GM12865 (cell line): ENCODE data around the gene GSN.
"Not testable (repeated sequence)": the region's sequence is repeated elsewhere in the genome, so short reads cannot be mapped to it uniquely, and the experiment has no call there.

Experiments
- DNase-seq: peaks from one replicate; pipeline ENCODE4 v3.0.0; 2010; ENCODE audit warnings: low read depth
- H3K4me3 ChIP-seq: 2 replicates; pipeline ENCODE4 v1.5.1; 2011; ENCODE audit warnings: mild to moderate bottlenecking, low read depth, low read length, control low read depth
- TF ChIP-seq, protein P1 (sequence below): IDR thresholded peaks from 2 replicates; pipeline ENCODE4 v1.5.1; 2011; ENCODE audit warnings: low read length, control low read depth, low read depth, inconsistent platforms; ENCODE audit not compliant: insufficient read depth; ENCODE audit errors: missing control alignments

Gene GSN

DNA sequence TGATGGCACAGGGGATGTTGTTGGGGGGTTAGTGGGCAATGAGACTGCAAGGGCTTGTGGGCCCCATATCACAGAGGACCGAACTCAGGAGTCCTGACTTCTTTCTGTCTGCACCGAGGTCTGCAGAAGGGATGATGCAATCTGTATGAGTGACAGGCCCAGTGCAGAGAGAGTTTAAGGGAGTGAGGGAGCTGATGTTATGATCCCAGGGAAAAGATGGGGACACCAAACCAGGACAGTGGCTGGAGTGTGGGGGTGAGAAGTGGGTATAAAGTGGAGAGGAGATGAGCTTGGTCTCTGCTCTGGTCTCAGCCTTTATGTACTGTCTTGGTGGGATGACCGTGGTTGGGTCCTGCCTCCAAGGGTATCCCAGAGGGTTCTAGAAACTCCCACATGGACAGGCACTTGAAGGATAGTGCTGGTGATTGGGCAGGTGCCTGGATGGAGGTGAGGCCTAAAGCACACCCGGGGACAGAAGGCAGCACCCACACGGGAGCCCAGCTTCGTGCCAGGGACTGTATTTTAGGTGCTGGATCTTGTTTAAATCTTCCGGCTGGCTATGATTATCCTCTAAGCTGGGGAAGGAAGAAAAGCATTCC lies 21.9 kb downstream of the GSN start:
- H3K4me3 ChIP-seq, result no peak overlapping the region
- TF ChIP-seq, protein P1, sequence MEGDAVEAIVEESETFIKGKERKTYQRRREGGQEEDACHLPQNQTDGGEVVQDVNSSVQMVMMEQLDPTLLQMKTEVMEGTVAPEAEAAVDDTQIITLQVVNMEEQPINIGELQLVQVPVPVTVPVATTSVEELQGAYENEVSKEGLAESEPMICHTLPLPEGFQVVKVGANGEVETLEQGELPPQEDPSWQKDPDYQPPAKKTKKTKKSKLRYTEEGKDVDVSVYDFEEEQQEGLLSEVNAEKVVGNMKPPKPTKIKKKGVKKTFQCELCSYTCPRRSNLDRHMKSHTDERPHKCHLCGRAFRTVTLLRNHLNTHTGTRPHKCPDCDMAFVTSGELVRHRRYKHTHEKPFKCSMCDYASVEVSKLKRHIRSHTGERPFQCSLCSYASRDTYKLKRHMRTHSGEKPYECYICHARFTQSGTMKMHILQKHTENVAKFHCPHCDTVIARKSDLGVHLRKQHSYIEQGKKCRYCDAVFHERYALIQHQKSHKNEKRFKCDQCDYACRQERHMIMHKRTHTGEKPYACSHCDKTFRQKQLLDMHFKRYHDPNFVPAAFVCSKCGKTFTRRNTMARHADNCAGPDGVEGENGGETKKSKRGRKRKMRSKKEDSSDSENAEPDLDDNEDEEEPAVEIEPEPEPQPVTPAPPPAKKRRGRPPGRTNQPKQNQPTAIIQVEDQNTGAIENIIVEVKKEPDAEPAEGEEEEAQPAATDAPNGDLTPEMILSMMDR, result no peak
- no peak for DNase-seq

DNA sequence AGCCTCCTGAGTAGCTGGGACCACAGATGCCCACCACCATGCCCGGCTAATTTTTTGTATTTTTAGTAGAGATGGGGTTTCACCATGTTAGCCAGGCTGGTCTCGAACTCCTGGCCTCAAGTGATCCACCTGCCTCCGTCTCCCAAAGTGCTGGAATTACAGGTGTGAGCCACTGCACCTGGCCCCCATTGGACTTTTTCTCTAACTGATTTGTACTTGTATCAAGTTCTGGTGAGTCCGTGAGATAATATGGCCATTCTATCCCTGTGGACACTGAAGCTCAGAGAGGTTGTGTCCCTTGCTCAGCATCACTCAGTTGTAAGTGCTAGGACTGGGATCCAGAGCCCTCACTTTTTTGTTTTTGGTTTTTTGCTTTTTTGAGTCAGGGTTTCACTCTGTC lies 23.6 kb downstream of the GSN start:
- H3K4me3 ChIP-seq, DNase-seq: not testable (repeated sequence)

GRCh38 chr9:121292051-121292450 lies 24.1 kb downstream of the GSN start:
- no peak overlapping the region for H3K4me3 ChIP-seq
- TF ChIP-seq, protein P1, result no peak
- DNase-seq, result no peak

GRCh38 chr9:121292801-121293241 lies 24.9 kb downstream of the GSN start:
- DNase-seq, result no peak

DNA sequence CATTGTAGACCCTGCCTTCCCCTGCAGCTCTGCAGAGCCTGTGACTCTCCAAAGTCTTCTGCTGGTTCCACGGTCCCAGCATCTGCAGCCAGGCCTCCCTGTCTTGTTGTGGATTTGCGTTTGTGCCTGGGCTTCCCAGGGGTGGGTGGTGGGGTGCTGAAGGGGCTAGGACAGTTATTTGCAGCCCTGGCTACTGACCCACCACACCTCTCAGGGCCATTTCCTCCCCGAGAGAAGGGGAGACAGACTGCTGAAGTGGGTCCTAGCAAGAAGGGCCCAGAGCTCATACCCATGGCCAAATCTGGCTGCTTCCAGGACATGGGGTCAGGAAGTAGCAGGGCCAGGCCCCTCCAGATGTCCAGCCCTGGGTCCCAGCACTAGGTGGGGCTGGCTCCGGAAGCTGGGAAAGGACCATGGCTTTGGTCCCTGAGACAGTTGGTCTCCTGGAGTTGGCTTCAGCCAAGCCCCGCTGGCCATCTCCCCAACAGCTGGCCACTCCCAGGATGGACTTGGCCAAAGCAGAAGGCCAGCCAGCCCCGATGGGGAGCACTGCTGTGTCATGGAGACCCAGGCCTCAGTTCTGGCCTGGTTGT lies 26.3 kb downstream of the GSN start:
- TF ChIP-seq, protein P1, result no peak
- no peak overlapping the region for H3K4me3 ChIP-seq
- DNase-seq, result no peak

More at GRCh38 chr9:121292801-121293241, 24.9 kb downstream of the GSN start:
- no peak overlapping the region for H3K4me3 ChIP-seq
- TF ChIP-seq, protein P1, result no peak

GRCh38 chr9:121294866-121295661 lies 27.1 kb downstream of the GSN start:
- DNase-seq, result no peak
- TF ChIP-seq, protein P1, result no peak
- no peak overlapping the region for H3K4me3 ChIP-seq

- TF ChIP-seq, protein P1, result no peak
- no peak for DNase-seq
- no peak overlapping the region for H3K4me3 ChIP-seq
Measured at GRCh38 chr9:121295662-121296191, 27.8 kb downstream of the GSN start.
